Measurements from ENCODE around the gene SMIM12.

GRCh38 chr1:34887593-34887992 lies 28.0 kb upstream of the SMIM12 start:
- TF ChIP-seq POLR2A (IDR thresholded peaks at IDR 0.05; ENCODE audit: low read length), result no peak
- no peak for TF ChIP-seq GATA1 (IDR thresholded peaks at IDR 0.05; ENCODE audit: low read depth, low read length)

Measured in erythroblast (primary cell).